Epithelial cell of esophagus (primary cell): Measurements from ENCODE around the gene NADK.

ENCODE experiments used
- DNase-seq: peaks from one replicate; pipeline ENCODE4 v3.0.0; 2010; ENCODE audit warnings: low read depth
- H3K4me3 ChIP-seq: 2 replicates; pipeline ENCODE4 v1.5.1; 2011; ENCODE audit warnings: mild to moderate bottlenecking, low read length, control low read depth
- CTCF ChIP-seq: IDR thresholded peaks from 2 replicates; pipeline ENCODE4 v1.5.1; 2011; ENCODE audit warnings: low read depth, mild to moderate bottlenecking, low read length, control low read depth, inconsistent platforms; ENCODE audit not compliant: insufficient read depth; ENCODE audit errors: missing control alignments

Gene NADK, protein sequence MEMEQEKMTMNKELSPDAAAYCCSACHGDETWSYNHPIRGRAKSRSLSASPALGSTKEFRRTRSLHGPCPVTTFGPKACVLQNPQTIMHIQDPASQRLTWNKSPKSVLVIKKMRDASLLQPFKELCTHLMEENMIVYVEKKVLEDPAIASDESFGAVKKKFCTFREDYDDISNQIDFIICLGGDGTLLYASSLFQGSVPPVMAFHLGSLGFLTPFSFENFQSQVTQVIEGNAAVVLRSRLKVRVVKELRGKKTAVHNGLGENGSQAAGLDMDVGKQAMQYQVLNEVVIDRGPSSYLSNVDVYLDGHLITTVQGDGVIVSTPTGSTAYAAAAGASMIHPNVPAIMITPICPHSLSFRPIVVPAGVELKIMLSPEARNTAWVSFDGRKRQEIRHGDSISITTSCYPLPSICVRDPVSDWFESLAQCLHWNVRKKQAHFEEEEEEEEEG

DNA sequence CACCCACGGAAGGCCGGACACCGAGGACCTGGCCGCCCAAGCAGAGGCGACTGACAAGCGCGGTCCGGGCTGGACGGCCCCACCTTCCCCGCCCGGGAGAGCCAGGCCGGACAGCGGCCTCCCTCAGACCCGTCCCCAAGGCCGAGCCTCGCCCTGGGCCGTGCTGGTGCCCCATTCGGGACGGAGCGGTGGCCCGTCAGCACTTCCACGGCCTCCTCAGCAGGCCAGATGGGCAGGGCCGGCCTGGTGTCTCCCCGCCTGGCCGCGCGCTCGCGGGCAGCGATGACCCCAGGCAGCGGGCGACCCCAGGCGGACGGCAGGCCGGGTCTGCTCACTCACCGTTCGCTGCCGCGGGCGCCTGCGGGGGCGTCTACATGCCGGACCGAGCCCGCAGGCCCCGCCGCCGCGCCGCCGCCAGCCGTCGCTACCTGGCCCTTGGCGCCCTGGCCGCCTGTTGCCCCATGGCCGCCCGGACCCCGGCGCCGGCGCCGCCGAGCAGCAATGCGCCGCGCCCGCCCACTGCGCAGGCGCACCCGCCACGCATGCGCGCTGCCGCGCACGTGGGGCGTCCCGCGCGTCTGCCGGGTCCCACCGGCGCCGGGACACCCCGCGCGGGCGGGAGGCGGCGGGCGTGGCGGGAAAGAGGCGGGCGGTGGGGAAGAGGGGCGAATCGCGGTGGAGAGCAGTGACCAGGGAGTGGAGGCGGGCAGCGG is at the start of gene NADK:
TSS of gene NADK (minus strand) at position 521 of the 713 bp plus-strand sequence. CDS start 13,064 bp downstream, outside the sequence.
- H3K4me3 ChIP-seq = peak within 1 kb of the TSS; percentile 73
- no peak for TF ChIP-seq CTCF
- peak; percentile 57 for DNase-seq

- H3K4me3 ChIP-seq = no peak overlapping the region
Measured at GRCh38 chr1:1827089-1827848, 49.0 kb upstream of the NADK start.

DNA sequence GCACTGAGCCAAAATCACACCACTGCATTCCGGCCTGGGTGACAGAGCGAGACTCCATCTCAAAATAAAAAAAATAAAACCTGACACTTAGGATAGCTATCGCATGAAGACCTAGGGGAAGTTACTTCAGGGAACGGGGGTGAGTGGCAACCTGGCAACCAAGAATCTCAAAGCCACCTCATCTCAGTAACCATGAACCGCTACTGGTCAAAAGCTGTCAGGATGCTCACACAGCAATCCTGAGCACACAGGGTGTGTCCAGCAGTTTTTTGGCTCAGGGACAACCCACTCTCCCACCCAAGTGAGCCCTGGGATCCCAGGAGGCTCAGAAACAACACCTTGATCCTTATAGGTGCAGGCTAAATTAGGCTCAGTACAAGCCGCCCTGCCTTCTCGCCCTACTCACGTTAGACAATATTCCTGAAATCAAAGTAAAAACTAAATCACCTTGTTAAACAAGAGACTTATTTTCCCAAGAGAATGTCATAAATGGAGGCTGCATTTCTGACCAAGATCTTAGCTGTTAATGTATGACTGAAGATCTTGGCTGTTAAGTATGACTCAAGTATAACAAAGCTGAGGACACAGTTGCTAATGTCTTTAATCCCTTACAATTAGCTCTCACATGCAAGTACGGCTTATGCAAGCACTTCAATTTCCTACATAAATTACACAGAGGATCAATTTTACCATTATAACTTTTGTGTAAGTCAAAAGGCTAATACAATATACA is 48.3 kb upstream of the NADK start:
- DNase-seq = peak; percentile 66
- no peak for TF ChIP-seq CTCF
- H3K4me3 ChIP-seq = no peak overlapping the region

More at GRCh38 chr1:1827089-1827848, 49.0 kb upstream of the NADK start:
- TF ChIP-seq CTCF = no peak
- peak; percentile 27 for DNase-seq

- no peak for TF ChIP-seq CTCF
- DNase-seq = no peak
Measured at GRCh38 chr1:1825217-1825616, 46.9 kb upstream of the NADK start.

DNA sequence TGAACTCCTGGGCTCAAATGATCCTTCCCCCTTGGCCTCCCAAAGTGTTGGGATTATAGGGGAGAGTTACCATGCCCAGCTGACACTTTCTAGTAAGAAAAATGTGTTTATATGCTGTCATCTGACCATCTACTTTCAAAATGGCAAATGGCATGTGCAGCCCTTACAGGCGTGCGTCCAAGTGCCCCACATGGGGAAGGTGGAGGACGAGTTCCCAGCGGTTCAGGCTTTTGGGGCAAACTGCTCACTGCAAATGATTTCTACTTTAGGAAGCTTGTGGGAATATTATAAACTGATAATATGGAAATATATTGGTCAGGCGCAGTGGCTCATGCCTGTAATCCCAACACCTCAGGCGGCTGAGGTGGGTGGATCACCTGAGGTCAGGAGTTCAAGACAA is 41.5 kb upstream of the NADK start:
- no peak for TF ChIP-seq CTCF
- no peak overlapping the region for H3K4me3 ChIP-seq
- no peak for DNase-seq

More at GRCh38 chr1:1825217-1825616, 46.9 kb upstream of the NADK start:
- H3K4me3 ChIP-seq = no peak overlapping the region

- TF ChIP-seq CTCF = no peak
- H3K4me3 ChIP-seq = no peak overlapping the region
- DNase-seq = no peak
Measured at GRCh38 chr1:1817221-1817620, 39.0 kb upstream of the NADK start.
